ENCODE results near the gene C16orf54. TPM values are rescaled to one million over a fixed set of nuclear protein-coding genes. Genes with fewer than 3 reads are reported as not detected.
"Not testable (repeated sequence)": the region's sequence is repeated elsewhere in the genome, so short reads cannot be mapped to it uniquely, and the experiment has no call there.

C16orf54 gene
- total RNA-seq, 1 experiment from 2014 or later, result not detected

DNA sequence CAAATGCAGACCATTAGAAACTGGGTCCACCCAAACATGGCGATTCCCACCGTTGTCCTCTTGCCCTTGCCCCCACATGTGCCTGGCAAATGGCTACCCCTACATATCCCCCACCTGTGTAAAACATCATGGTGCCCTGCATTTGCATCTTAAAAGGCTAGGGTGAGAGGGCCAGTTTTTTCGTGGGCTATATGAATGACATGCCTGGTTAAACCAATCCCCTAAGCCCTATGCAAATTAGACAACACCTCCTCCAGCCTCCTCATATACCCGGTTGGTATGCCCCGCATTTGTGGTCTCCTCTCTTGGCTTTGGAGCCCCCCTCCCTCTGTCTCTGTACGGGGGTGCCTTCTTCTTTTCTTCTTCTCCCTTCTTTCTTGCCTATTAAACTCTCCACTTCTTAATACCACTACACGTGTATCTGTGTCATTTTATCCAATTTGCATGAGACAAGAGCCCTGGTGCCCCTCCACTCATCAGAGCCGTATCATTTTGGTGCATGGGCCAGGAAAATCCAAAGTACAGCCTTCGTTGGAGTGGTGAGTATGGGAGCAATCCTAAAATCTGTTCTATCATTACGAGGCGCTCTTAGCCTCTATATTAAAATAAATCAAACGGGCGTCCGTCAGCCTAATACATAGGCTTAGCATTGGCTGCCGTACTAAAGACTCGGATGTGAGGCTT lies 36.7 kb downstream of the C16orf54 start:
- Histone ChIP-seq H3K4me1 (ENCODE audit: insufficient read depth, low read length) (peaks cover 2% of the 10 kb centered on the region; the same call in 1 of the 2 replicates), H4K5ac (ENCODE audit: insufficient read length, low read depth, low read length) (no peak overlapping the region), H3K18ac (ENCODE audit: insufficient read length, low read depth, low read length) (peak overlapping the region; percentile 58), H4K91ac (ENCODE audit: insufficient read length, low read depth, low read length) (no peak overlapping the region), H3K56ac (ENCODE audit: insufficient read length, low read depth, low read length) (no peak overlapping the region), H3K27me3 (ENCODE audit: insufficient read depth, low read length) (no peaks in the 10 kb centered on the region), H3K23me2 (ENCODE audit: insufficient read length, low read depth, low read length, poor library complexity, severe bottlenecking) (peaks cover 11% of the 10 kb centered on the region), H3K23ac (ENCODE audit: insufficient read length, low read depth, low read length) (no peak overlapping the region), H4K8ac (replicated peaks; ENCODE audit: insufficient read length, low read depth, low read length) (no peak overlapping the region), H2BK15ac (ENCODE audit: low read depth, low read length) (no peak overlapping the region), H2BK5ac (ENCODE audit: insufficient read length, low read length) (no peak overlapping the region), H3K4me2 (ENCODE audit: insufficient read depth, insufficient read length, low read length) (peak overlapping the region; percentile 91), H2AK5ac (ENCODE audit: insufficient read length, low read length) (no peak overlapping the region), H2BK120ac (ENCODE audit: low read depth, low read length, poor library complexity, severe bottlenecking) (peak overlapping the region; percentile 86), H4K20me1 (ENCODE audit: control insufficient read depth, insufficient read depth, insufficient read length) (no peaks in the 10 kb centered on the region), H3K4ac (ENCODE audit: low read depth, low read length) (peak overlapping the region; percentile 79; the same call in 1 of the 2 replicates), H3T11ph (ENCODE audit: low read length) (peak overlapping the region; percentile 75), H3K9me3 (ENCODE audit: control insufficient read depth, low read depth, low read length) (no peaks in the 10 kb centered on the region), H3K27ac (ENCODE audit: insufficient read length, low read depth, low read length) (peak overlapping the region; percentile 95), H3K79me1 (ENCODE audit: insufficient read depth, low read depth, low read length, poor library complexity, severe bottlenecking) (no peaks in the 10 kb centered on the region), H3K14ac (ENCODE audit: insufficient read depth, low read length) (peak overlapping the region; percentile 70; the same call in 1 of the 2 replicates), H3K79me2 (ENCODE audit: insufficient read depth, low read length) (peaks cover 14% of the 10 kb centered on the region; the same call in 1 of the 2 replicates), H2BK20ac (ENCODE audit: low read depth, low read length, poor library complexity, severe bottlenecking) (no peak overlapping the region), H3K9ac (ENCODE audit: extremely low read depth, insufficient read length, low read length) (peak overlapping the region; percentile 97), H2AFZ (ENCODE audit: low read length) (no peak overlapping the region), H2BK12ac (ENCODE audit: insufficient read length, low read depth, low read length) (no peak overlapping the region)
- H3K27me3 Mint-ChIP-seq (ENCODE audit: low read depth), result no peaks in the 10 kb centered on the region
- peak overlapping the region; percentile 97 to 98 (median 97) for H3K27ac Mint-ChIP-seq
- WGBS (ENCODE audit: extremely low coverage, insufficient read length, low lambda C conversion rate), result no CpG with 5 or more reads among the region's 16 CpGs
- TF ChIP-seq, protein P1, sequence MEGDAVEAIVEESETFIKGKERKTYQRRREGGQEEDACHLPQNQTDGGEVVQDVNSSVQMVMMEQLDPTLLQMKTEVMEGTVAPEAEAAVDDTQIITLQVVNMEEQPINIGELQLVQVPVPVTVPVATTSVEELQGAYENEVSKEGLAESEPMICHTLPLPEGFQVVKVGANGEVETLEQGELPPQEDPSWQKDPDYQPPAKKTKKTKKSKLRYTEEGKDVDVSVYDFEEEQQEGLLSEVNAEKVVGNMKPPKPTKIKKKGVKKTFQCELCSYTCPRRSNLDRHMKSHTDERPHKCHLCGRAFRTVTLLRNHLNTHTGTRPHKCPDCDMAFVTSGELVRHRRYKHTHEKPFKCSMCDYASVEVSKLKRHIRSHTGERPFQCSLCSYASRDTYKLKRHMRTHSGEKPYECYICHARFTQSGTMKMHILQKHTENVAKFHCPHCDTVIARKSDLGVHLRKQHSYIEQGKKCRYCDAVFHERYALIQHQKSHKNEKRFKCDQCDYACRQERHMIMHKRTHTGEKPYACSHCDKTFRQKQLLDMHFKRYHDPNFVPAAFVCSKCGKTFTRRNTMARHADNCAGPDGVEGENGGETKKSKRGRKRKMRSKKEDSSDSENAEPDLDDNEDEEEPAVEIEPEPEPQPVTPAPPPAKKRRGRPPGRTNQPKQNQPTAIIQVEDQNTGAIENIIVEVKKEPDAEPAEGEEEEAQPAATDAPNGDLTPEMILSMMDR (conservative IDR thresholded peaks at IDR 0.05), result no peak
- H3K4me3 Mint-ChIP-seq, result peak overlapping the region; percentile 88 to 91
- H3K36me3 Mint-ChIP-seq (ENCODE audit: insufficient read depth in 1 of 3, low read depth in 3 of 3), result peaks cover 26 to 34% (median 28%) of the 10 kb centered on the region in 3 experiments; a peak in 6 of 7 replicates
- H3K9me3 Mint-ChIP-seq, result no peaks in the 10 kb centered on the region; a peak in 1 of 5 replicates
- DNase-seq, result peak; percentile 95
- H3K4me1 Mint-ChIP-seq, result peaks cover 30 to 31% of the 10 kb centered on the region in 2 experiments

DNA sequence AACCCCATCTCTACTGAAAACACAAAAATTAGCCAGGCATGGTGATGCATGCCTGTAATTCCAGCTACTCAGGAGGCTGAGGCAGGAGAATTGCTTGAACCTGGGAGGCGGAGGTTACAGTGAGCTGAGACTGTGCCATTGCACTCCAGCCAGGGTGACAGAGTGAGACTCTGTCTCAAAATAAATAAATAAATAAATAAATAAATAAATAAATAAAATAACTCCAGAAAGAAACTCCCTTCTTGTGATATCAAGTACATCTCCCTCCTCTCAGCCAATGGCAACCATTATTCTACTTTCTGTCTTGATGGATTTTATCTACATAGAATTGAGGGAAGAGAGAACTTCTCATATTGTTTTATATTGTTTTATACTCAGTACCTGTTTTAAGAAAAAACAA lies 38.6 kb downstream of the C16orf54 start:
- not testable (repeated sequence) for H2BK12ac ChIP-seq (ENCODE audit: insufficient read length, low read depth, low read length); H3K9ac ChIP-seq (ENCODE audit: extremely low read depth, insufficient read length, low read length); H4K20me1 ChIP-seq (ENCODE audit: control insufficient read depth, insufficient read depth, insufficient read length); H3K4me2 ChIP-seq (ENCODE audit: insufficient read depth, insufficient read length, low read length); H3K4me1 ChIP-seq (ENCODE audit: insufficient read depth, low read length); H3K56ac ChIP-seq (ENCODE audit: insufficient read length, low read depth, low read length); H3K27ac Mint-ChIP-seq; H2BK15ac ChIP-seq (ENCODE audit: low read depth, low read length); H3K4me3 Mint-ChIP-seq; H4K5ac ChIP-seq (ENCODE audit: insufficient read length, low read depth, low read length); H4K91ac ChIP-seq (ENCODE audit: insufficient read length, low read depth, low read length); H3K79me1 ChIP-seq (ENCODE audit: insufficient read depth, low read depth, low read length, poor library complexity, severe bottlenecking); H2AFZ ChIP-seq (ENCODE audit: low read length); H2BK5ac ChIP-seq (ENCODE audit: insufficient read length, low read length); H3K23ac ChIP-seq (ENCODE audit: insufficient read length, low read depth, low read length); H2BK120ac ChIP-seq (ENCODE audit: low read depth, low read length, poor library complexity, severe bottlenecking); H3K4ac ChIP-seq (ENCODE audit: low read depth, low read length); H2BK20ac ChIP-seq (ENCODE audit: low read depth, low read length, poor library complexity, severe bottlenecking); H3K14ac ChIP-seq (ENCODE audit: insufficient read depth, low read length); H2AK5ac ChIP-seq (ENCODE audit: insufficient read length, low read length); DNase-seq; H3K18ac ChIP-seq (ENCODE audit: insufficient read length, low read depth, low read length); H3K9me3 ChIP-seq (ENCODE audit: control insufficient read depth, low read depth, low read length); H3K79me2 ChIP-seq (ENCODE audit: insufficient read depth, low read length); H3K9me3 Mint-ChIP-seq; H4K8ac ChIP-seq (replicated peaks; ENCODE audit: insufficient read length, low read depth, low read length); H3T11ph ChIP-seq (ENCODE audit: low read length); H3K27me3 Mint-ChIP-seq (ENCODE audit: low read depth); H3K27me3 ChIP-seq (ENCODE audit: insufficient read depth, low read length); H3K27ac ChIP-seq (ENCODE audit: insufficient read length, low read depth, low read length)
- no CpG with 5 or more reads among the region's 1 CpG for WGBS (ENCODE audit: extremely low coverage, insufficient read length, low lambda C conversion rate)
- peaks cover 11% of the 10 kb centered on the region for H3K23me2 ChIP-seq (ENCODE audit: insufficient read length, low read depth, low read length, poor library complexity, severe bottlenecking)
- H3K4me1 Mint-ChIP-seq, result peaks cover 31 to 36% of the 10 kb centered on the region in 2 experiments
- H3K36me3 Mint-ChIP-seq (ENCODE audit: insufficient read depth in 1 of 3, low read depth in 3 of 3), result peaks cover 14 to 23% (median 17%) of the 10 kb centered on the region in 3 experiments; a peak in 6 of 7 replicates

Data from H9 (cell line).